ENCODE results near the gene KIAA0930. TPM values are rescaled to one million over a fixed set of nuclear protein-coding genes. Genes with fewer than 3 reads are reported as not detected.

KIAA0930 gene
- total and polyA plus RNA-seq, 5 donors from 2014 or later, result 0.70 to 21.3 (median 2.0) TPM

DNA sequence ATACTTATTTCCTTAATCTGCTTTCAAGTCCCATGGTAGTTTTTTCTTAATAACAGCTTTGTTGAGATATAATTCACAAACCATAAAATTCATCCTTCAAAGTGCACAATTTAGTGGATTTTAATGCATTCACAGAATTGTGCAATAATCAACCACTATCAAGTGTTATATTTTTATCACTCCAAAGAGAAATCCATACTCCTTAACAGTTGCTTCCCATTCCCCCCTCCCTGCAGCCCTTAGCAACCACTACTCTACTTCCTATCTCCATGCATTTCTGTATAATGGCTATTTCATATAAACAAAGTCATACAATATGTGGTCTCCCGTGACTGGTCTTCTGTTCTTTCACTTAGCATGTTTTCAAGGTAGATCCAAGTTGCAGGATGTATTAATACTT lies 95.8 kb downstream of the KIAA0930 start:
- peaks cover 0 to 13% (median 3%) of the 10 kb centered on the region in 4 donors for H3K4me1 Mint-ChIP-seq
- Histone ChIP-seq H3K9me3 (ENCODE audit: control insufficient read depth in 2 of 2, low read length in 2 of 2) (no peaks in the 10 kb centered on the region), H3K27ac (ENCODE audit: insufficient read depth, low read length, poor library complexity, severe bottlenecking) (no peak overlapping the region), H3K36me3 (ENCODE audit: control insufficient read depth, insufficient read depth, low read length) (no peaks in the 10 kb centered on the region), H3K27me3 (ENCODE audit: control insufficient read depth, insufficient read depth, low read length) (no peaks in the 10 kb centered on the region), H3K4me3 (ENCODE audit: low read depth, low read length) (no peak overlapping the region), H3K4me1 (ENCODE audit: control insufficient read depth, insufficient read depth, low read length, poor library complexity, severe bottlenecking) (no peaks in the 10 kb centered on the region)
- DNase-seq, result no peak
- peaks cover 10% of the 10 kb centered on the region for H3K36me3 Mint-ChIP-seq
- ATAC-seq (ENCODE audit: low read depth in 2 of 2), result no peak
- no peak overlapping the region for H3K4me3 Mint-ChIP-seq
- H3K27ac Mint-ChIP-seq, result no peak overlapping the region
- peaks cover 0 to 2% (median 0%) of the 10 kb centered on the region in 7 donors for H3K9me3 Mint-ChIP-seq
- H3K27me3 Mint-ChIP-seq, result no peaks in the 10 kb centered on the region

GRCh38 chr22:45142376-45142775 lies 98.3 kb downstream of the KIAA0930 start:
- Mint-ChIP-seq H3K9me3 (peaks cover 0 to 2% (median 0%) of the 10 kb centered on the region in 7 donors), H3K4me1 (peaks cover 0 to 23% (median 7%) of the 10 kb centered on the region in 4 donors), H3K27ac (no peak overlapping the region), H3K27me3 (no peaks in the 10 kb centered on the region), H3K4me3 (no peak overlapping the region), H3K36me3 (peaks cover 8% of the 10 kb centered on the region)
- H3K9me3 ChIP-seq (ENCODE audit: control insufficient read depth in 2 of 2, low read length in 2 of 2), result no peaks in the 10 kb centered on the region
- ATAC-seq (ENCODE audit: low read depth in 2 of 2) (no peak), DNase-seq (no peak)
- H3K4me1 ChIP-seq (ENCODE audit: control insufficient read depth, insufficient read depth, low read length, poor library complexity, severe bottlenecking), result no peaks in the 10 kb centered on the region
- H3K36me3 ChIP-seq (ENCODE audit: control insufficient read depth, insufficient read depth, low read length), result no peaks in the 10 kb centered on the region
- H3K27ac ChIP-seq (ENCODE audit: insufficient read depth, low read length, poor library complexity, severe bottlenecking), result no peak overlapping the region
- H3K4me3 ChIP-seq (ENCODE audit: low read depth, low read length), result no peak overlapping the region
- H3K27me3 ChIP-seq (ENCODE audit: control insufficient read depth, insufficient read depth, low read length), result no peaks in the 10 kb centered on the region

Other genes starting within 250 kb of the KIAA0930 start
- not detected for gene PHF21B, start 230.9 kb downstream of the KIAA0930 start, total RNA-seq
- gene PHF21B, start 230.9 kb downstream of the KIAA0930 start, polyA plus RNA-seq, result not detected
- 98.8 TPM for gene NUP50, start 77.0 kb downstream of the KIAA0930 start, total RNA-seq
- gene NUP50, start 77.0 kb downstream of the KIAA0930 start, polyA plus RNA-seq, result 10 to 100 TPM; 52.0 to 70.1 (median 65.2) TPM
- gene UPK3A, start 44.1 kb upstream of the KIAA0930 start, total RNA-seq, result not detected
- not detected for gene UPK3A, start 44.1 kb upstream of the KIAA0930 start, polyA plus RNA-seq
- 456 TPM for gene FAM118A, start 69.0 kb upstream of the KIAA0930 start, total RNA-seq
- 10 to 100 TPM; 34.5 to 66.1 (median 48.2) TPM for gene FAM118A, start 69.0 kb upstream of the KIAA0930 start, polyA plus RNA-seq
- not detected for gene SMC1B, start 172.7 kb upstream of the KIAA0930 start, total RNA-seq
- gene SMC1B, start 172.7 kb upstream of the KIAA0930 start, polyA plus RNA-seq, result not detected
- 0.67 TPM for gene RIBC2, start 172.8 kb upstream of the KIAA0930 start, total RNA-seq
- gene RIBC2, start 172.8 kb upstream of the KIAA0930 start, polyA plus RNA-seq, result under 1 TPM in 1 of 4 donors, not detected in 3; 0.15 TPM